ENCODE measurements around the gene LRRC8B.

GRCh38 chr1:89608984-89609725 lies 84.5 kb downstream of the LRRC8B start:
- TF ChIP-seq CCAR2 (IDR thresholded peaks at IDR 0.05; ENCODE audit: low read depth, low read length): no peak
- TF ChIP-seq MAFK (IDR thresholded peaks at IDR 0.05; ENCODE audit: low read length): no peak
- TF ChIP-seq MAFF (IDR thresholded peaks at IDR 0.05; ENCODE audit: low read length): no peak
- no peak for TF ChIP-seq ZMIZ1 (IDR thresholded peaks at IDR 0.05; ENCODE audit: low read depth in 2 of 2, low read length in 2 of 2)
- no peak for TF ChIP-seq TCF7L2 (IDR thresholded peaks at IDR 0.05; ENCODE audit: low read depth, low read length)
- no peak for TF ChIP-seq TRIM24 (IDR thresholded peaks at IDR 0.05)
- no peak for TF ChIP-seq ZNF212 (CRISPR knock-in tag; IDR thresholded peaks at IDR 0.05)
- TF ChIP-seq POLR2A (conservative IDR thresholded peaks at IDR 0.05): no peak
- TF ChIP-seq CBFA2T2 (conservative IDR thresholded peaks at IDR 0.05): no peak
- no peak for TF ChIP-seq FOXJ3 (CRISPR knock-in tag; IDR thresholded peaks at IDR 0.05)
- no peak for TF ChIP-seq SMARCE1 (IDR thresholded peaks at IDR 0.05)
- no peak for TF ChIP-seq MTA1 (IDR thresholded peaks at IDR 0.05; ENCODE audit: borderline replicate concordance)
